ENCODE measurements around the gene UTP4.
"Not testable (repeated sequence)": the region's sequence is repeated elsewhere in the genome, so short reads cannot be mapped to it uniquely, and the experiment has no call there.

UTP4 gene

DNA sequence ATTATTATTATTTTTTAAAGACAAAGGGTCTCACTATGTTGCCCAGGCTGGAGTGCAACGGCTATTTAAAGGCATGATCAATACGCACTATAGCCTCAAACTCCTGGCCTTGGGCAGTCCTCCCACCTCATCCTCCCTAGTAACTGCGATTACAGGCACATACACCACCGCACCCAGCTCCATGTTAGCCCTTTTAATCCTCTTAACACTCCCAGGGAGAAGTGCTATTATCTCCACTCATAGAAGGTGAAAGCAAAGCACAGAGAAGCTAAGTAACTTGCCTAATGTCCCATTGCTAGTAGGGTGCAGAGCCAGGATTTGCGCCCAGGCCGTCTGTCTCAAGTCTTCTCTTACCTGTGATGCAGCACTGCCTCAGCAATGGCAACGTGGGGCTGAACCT lies 22.0 kb upstream of the UTP4 start:
- no peak for DNase-seq (ENCODE audit: low read depth in 2 of 2)

DNA sequence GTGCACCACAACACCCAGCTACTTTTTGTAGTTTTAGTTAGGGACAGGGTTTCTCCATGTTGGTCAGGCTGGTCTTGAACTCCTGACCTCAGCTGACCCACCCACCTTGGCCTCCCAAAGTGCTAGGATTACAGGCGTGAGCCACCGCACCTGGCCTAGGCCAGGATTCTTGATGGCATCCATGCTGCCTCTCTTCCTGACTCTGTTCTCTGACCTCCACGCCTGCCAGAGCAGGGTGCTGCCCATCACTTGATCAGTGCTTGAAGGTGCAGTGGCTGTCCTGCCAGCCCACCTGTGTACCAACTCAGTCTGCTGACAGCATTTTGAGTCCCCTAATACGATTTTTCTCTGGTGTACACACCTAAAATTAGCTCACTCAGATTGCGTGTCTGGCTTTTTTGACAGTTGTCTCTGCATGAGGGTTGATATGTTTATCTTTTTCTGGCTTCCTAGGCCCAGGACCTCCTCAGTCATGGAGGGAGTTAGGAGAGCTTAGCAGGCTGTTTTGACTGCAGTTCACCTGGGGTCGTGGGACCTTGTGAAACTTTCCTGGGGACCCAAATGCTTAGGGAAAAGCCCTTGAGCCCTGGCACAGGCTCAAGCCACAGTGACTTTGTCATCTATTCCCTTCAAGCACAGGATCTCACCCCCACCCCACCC lies 21.1 kb upstream of the UTP4 start:
- no peak for DNase-seq (ENCODE audit: low read depth in 2 of 2)

DNA sequence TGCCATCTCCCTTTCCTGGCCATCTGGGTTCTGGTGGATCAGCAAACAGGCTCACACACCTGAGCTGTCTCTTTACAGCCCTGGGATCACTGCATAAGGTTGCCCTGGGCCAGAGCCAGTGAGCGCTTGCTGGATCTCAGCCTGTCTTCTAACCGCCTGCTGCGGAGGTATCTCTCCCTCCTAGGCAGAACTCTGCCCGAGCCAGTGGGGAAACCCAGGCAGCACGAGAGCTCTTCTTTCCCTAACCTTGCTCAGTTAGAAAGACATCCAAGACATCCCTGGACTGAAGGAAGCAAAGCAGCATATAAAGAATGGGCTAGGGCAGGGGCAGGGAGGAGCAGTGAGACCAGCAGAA lies 20.6 kb upstream of the UTP4 start:
- no peak for DNase-seq (ENCODE audit: low read depth in 2 of 2)

DNA sequence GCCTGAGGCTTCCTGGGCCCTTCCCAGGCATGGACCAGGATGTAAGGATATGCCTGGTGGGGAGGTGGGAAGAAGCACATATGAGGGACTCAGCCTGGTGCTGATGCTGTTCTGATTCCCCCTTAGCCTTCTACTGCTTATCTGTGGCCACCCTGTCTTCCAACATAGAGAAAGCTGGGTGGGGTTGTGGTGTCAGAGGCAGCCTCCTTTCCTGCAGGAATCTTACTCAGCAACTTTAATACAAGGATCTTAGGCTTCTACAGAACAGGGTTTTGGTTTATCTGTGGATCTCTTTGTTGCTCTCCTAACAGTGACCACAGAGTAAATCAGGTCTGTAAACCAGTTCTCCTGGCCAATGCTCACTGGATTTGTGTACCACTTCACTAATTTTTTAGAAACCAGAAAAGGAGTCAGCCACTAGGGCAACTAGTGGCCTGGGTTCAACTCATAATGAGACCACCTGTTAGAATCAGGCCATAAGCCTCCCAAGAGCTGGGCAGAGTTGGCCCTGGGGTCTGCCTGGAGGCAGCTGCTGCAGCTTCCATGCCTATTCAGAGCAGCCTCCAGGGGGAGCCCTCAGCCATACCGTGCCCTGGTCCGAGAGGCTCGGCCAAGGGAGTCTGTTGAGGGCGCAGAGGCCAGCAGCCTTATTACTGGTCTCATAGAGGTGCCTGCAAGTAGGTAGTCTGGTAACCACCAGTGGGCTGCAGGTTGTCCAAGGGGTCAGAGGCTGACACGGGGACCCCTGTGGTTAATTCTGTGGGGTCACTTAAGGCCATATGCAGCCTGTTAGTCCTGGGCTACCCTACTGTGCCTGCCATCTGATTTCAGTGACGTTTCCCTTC lies 19.9 kb upstream of the UTP4 start:
- DNase-seq (ENCODE audit: low read depth in 2 of 2) = no peak

DNA sequence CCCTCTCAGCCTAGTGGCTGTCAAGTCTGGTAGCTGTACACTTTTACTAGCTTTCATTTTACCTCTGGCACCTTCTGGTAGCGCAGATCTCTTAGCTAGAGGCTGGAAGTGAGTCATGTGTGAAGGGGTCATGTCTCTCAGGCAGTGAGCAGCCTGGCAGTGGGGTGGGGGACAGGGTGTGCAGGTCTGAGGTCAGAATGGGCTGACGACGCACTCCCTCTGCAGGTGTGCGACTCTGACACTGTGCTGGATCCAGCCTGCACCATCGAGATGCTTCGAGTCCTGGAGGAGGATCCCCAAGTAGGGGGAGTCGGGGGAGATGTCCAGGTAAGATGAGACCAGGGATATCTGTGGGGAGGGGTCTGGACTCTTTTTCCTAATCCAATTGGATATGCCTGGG lies 19.2 kb upstream of the UTP4 start:
- DNase-seq (ENCODE audit: low read depth in 2 of 2) = no peak

DNA sequence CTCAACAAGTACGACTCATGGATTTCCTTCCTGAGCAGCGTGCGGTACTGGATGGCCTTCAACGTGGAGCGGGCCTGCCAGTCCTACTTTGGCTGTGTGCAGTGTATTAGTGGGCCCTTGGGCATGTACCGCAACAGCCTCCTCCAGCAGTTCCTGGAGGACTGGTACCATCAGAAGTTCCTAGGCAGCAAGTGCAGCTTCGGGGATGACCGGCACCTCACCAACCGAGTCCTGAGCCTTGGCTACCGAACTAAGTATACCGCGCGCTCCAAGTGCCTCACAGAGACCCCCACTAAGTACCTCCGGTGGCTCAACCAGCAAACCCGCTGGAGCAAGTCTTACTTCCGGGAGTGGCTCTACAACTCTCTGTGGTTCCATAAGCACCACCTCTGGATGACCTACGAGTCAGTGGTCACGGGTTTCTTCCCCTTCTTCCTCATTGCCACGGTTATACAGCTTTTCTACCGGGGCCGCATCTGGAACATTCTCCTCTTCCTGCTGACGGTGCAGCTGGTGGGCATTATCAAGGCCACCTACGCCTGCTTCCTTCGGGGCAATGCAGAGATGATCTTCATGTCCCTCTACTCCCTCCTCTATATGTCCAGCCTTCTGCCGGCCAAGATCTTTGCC lies 18.0 kb upstream of the UTP4 start:
- DNase-seq (ENCODE audit: low read depth in 2 of 2) = no peak

DNA sequence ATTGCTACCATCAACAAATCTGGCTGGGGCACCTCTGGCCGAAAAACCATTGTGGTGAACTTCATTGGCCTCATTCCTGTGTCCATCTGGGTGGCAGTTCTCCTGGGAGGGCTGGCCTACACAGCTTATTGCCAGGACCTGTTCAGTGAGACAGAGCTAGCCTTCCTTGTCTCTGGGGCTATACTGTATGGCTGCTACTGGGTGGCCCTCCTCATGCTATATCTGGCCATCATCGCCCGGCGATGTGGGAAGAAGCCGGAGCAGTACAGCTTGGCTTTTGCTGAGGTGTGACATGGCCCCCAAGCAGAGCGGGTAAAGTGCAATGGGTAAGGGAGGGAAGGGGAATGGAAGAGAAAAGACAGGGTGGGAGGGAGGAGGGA lies 17.5 kb upstream of the UTP4 start:
- no peak for DNase-seq (ENCODE audit: low read depth in 2 of 2)

DNA sequence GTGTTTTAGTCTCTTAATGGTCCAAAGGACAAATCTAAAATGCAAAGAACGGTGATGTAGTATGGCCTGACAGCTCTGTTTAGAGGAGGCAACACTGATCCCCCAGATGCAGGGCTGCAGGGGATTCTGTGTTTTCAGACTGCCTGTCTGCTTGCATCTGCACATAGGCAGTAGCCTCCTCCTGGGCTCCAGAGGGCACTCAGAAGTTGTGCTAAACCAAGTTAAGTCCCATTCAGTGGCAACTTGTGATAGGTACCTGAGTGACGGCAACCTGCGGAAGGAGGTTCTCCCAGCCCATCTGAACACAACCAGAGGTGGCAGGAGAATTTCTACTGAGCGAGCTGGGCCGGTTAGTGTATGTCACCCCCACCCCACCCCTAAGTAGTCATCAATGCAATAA lies 17.1 kb upstream of the UTP4 start:
- no peak for DNase-seq (ENCODE audit: low read depth in 2 of 2)

DNA sequence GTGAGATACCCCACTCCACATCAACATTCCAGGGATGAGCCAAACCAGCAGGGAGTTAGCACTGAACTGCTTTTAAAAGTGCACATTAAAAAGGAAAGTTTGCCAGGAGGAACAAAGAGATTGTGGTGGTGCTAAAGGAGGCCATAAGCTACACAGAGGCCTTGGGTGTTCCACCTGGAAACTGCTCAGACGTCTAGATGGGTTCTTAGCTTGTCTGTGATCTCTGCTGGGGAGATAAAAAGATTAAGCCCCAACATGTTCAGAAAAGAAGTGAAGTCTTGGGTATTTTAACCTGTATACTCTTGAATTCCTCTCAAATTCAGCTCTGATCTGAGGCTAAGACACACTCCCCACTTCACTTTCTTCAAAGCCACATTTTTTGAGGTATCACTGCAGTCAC lies 16.6 kb upstream of the UTP4 start:
- DNase-seq (ENCODE audit: low read depth in 2 of 2) = no peak

DNA sequence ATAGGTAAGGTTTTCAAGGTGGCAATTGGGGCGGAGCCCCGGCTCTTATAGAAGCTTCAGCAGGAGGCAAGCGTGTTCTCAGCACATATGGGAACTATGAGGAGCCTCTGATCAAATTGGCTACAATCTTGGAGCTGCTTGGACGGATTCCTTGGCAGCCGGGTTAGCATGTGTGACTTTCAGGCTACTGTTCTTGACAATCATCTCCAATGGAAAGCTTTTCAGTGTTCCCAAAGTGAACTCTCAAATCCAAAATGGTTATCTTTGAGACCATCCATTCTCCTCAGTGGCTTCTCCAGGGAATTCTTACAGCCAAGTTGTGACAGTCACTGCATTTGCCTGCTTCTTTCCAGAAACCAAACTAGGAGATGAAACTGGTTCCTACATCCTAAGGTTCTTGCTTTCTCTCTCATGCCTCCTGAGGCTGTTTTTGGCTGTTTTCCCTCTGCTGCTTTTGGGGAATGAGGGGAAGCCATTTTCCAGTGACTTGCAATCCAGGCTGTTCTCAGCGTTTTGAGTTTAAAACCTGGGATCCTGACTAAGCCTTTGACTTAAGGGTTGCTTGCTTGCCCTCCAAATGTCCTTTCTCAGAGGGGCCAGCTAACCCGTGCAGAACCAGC lies 16.1 kb upstream of the UTP4 start:
- DNase-seq (ENCODE audit: low read depth in 2 of 2) = no peak

DNA sequence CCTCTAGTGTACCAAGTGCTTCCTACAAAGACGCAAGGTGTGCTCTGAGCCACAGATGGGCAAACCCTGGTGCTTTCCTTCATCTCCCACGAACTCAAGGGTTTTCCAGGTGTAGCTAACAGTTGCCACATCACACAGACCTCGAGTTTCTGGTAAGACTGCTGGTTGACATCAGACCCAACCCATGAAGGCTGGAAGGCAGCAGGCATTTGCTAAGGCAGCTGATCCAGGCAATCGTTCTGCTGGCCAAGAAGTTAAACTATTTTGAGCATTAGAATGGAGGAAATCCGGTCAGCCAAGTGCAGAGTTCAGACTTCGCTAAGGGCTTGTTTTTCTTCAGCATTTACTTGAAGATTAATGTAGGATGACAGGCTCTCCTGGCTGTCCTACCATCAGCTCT lies 15.5 kb upstream of the UTP4 start:
- no peak for DNase-seq (ENCODE audit: low read depth in 2 of 2)

DNA sequence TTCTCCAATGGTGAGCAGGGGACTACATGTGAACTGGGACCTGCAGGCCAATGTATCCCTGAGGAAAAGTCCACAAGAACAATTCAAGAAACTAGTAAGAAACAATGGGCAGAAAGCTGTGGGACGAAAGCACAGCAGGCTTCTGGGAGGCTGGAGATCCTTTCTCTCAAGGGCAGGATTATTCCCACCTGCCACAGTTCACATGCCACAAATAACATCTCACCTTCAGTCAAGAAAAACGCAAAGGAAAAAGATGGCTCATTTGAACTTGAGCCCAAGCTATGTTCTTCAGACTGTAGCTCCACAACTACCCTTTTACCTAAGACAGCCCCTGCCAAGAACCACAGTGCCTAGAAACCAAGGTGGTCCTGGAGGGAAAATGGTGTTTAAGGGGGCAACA lies 14.0 kb upstream of the UTP4 start:
- DNase-seq (ENCODE audit: low read depth in 2 of 2) = no peak

DNA sequence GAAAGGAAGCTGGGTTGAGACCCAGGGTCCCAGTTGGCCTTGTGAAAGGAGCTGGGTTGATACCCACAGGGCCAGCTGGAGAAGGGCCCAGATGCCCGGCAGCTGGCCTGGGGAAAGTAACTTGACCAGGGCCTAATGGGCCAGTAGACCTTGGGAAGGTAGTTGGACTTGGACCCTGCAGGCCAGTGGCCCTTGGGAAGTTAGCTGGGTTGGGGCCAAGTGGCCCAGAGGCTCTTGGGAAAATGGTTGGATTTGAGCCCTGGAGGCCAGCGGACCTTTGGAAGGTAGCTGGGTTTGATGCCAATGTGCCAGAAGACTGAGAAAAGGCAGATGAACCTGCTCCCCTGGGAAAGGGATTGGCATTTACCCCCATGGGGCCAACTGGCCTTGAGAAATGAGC lies 13.5 kb upstream of the UTP4 start:
- no peak for DNase-seq (ENCODE audit: low read depth in 2 of 2)

DNA sequence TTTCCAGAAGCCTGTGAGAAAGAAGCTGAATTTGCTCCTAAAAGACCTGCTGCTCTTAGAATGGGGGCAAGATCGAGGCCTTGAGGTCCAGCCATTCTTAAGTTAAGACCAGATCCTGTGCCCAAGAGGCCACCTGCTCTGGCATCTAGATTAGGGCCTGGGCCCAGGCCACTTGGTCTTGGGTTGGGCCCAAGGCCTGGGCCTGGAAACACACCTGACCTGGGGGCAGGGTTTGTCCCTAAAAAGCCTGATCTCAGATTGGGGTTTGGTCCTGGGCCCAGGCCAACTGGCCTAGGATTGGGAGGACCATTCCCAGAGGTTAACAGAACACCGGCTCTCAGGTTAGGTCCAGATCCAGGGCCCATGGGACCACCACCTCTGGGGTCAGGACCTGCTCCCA lies 12.9 kb upstream of the UTP4 start:
- no peak for DNase-seq (ENCODE audit: low read depth in 2 of 2)

DNA sequence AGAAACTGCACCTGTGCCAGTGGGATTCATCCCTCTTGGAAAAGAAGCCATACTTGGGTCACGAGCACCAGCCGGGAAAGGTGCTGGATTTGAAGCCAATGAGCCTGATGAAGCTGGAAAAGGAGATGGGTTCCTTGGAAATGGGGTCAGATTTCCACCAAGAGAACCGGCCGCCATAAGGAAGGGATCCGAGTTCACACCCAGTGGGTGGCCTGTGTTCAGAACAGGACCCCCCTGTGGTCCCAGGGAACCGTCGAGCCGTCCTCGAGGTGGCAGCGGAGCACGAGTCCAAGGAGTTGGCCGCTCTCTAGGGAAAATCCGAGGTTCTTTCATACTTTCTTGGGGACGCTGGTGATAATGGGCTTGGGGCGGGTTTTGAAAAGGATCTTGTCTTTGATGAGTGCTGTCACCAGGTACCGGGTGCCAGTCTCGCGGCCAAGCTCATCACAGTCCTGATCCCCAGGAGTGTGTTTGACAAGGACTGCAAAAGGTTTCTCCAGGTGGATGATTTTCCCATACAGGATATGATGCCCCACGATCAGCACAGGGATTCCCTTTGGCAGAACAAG lies 12.3 kb upstream of the UTP4 start:
- no peak for DNase-seq (ENCODE audit: low read depth in 2 of 2)

DNA sequence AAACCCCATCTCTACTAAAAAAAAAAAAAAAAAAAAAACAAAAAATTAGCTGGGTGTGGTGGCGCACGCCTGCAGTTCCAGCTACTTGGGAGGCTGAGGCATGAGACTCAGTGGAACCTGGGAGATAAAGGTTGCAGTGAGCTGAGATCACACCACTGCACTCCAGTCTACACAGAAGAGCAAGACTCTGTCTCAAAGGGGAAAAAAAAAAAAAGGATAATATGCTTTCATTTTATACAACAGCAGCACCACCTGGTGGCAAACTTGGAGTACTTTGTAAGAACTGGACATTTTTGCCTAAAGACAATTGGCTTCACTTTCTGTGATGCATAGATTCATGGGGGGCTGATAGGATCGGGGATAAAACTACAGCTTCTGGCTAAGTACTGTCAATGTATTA lies 8.5 kb upstream of the UTP4 start:
- no peak for DNase-seq (ENCODE audit: low read depth in 2 of 2)

DNA sequence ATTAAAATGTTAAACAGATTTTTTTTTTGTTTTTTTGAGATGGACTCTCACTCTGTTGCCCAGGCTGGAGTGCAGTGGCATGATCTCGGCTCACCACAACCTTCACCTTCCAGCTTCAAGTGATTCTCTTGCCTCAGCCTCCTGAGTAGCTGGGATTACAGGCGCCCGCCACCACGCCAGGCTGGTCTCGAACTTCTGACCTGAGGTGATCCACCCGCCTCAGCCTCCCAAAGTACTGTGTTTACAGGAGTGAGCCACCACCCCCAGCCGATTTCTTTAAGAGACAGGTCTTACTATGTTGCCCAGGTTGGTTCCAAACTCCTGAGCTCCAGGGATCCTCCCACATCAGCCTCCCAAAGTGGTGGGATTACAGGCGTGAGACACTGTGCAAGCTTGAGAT lies 8.0 kb upstream of the UTP4 start:
- not testable (repeated sequence) for DNase-seq (ENCODE audit: low read depth in 2 of 2)

DNA sequence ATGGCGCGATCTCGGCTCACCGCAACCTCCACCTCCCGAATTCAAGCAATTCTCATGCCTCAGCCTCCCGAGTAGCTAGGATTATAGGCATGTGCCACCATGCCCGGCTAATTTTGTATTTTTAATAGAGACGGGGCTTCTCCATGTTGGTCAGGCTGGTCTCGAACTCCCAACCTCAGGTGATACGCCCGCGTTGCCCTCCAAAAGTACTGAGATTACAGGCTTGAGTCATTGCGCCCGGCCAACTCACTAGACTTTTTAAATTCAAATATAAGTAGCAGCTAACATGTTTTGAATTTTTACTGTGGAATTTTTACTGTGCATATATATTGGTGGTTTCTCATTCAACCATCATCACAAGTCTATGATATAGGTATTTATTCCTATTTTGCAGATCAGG lies 7.5 kb upstream of the UTP4 start:
- DNase-seq (ENCODE audit: low read depth in 2 of 2) = not testable (repeated sequence)

DNA sequence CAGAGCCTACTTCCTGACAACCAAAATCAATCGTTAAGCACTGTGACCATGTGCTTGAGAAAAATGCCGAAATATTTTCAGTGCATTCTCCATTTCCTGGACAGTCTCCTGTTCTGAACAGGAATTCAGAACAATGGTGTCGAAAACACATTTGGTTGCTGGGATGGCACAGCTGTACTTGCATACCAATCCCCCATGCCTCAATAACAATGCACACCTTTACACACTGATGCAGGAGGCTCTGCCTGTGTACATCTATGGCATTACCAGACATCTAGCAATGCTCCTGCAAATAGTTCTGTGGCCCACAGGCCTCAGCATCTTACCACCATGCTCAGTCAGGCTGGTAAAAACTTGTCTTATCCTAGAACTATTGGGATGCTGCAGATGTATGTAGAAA lies 6.2 kb upstream of the UTP4 start:
- no peak for DNase-seq (ENCODE audit: low read depth in 2 of 2)

DNA sequence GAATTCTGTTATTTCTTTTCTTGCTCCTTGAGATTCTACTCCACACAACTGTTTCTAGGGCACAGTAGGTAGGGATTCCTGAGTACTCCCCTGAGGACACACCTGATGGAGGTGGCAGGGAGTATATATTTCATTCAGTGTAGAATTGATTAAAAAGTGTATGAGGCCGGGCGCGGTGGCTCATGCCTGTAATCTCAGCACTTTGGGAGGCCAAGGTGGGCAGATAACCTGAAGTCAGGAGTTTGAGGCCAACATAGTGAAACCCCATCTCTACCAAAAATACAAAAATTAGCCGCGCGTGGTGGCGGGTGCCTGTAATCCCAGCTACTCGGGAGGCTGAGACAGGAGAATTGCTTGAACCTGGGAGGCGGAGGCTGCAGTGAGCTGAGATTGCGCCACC lies 5.6 kb upstream of the UTP4 start:
- not testable (repeated sequence) for DNase-seq (ENCODE audit: low read depth in 2 of 2)

DNA sequence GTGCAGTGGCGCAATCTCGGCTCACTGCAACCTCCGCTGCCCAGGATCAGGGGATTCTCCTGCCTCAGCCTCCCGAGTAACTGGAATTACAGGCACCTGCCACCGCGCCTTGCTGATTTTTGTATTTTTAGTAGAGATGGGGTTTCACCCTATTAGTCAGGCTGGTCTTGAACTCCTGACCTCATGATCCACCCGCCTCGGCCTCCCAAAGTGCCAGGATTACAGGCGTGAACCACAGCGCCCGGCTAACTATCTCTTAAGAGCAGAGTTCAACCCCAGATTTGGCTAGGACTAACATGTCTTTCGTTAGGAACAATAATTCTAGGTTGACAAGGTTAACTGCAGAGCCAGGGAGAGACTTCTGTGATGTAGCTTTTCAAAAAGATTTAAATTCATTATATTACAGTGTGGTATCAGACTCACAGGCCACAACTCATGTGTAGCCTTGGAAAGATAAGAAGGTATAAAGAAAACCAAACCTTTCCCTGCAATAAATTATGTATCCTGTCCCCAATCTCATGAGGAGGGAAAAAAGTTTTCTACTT lies 4.4 kb upstream of the UTP4 start:
- no peak for DNase-seq (ENCODE audit: low read depth in 2 of 2)

DNA sequence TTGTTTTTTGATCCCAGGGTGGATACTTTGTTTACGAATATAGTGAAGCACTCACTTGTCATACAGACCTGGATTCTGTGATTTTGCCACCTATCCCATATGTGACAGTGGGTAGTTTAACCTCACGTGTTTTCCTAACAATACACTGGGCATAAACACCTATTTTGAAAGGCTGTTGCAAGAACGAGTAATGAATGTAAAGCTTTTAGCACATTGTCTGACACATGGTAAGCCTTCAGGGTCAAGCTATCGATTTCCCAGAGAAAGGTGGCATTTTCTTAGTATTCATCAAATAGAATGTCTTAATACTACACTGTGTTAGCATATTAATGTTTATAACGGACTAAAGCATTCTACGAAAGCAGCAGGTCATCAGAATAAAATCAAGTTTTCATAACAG lies 2.0 kb upstream of the UTP4 start:
- DNase-seq (ENCODE audit: low read depth in 2 of 2) = no peak

Data from stimulated activated CD8-positive, alpha-beta memory T cell treated with anti-CD3 and anti-CD28 coated beads, Interleukin-15, amount 100 ng/mL, for 48 hours (primary cell).